ENCODE results near the gene PIN1. TPM values are rescaled to one million over a fixed set of nuclear protein-coding genes. Genes with fewer than 3 reads are reported as not detected.

The PIN1 gene
- total and polyA plus RNA-seq, 2 of the 13 experiments (the other 11 are each of a cell fraction or from before 2014, with no cell fraction given) = 31.9 to 72.0 TPM

GRCh38 chr19:9818734-9819595 lies 16.2 kb upstream of the PIN1 start, which contains the start of gene FBXL12 (continued):
- TF ChIP-seq PCBP2 (optimal IDR thresholded peaks at IDR 0.05; ENCODE audit: low read depth, low read length, poor library complexity, severe bottlenecking) (no peak), ZNF709 (CRISPR knock-in tag; IDR thresholded peaks at IDR 0.05) (peak; percentile 71; the same call in 1 of the 2 replicates), FOXC1 (CRISPR knock-in tag; IDR thresholded peaks at IDR 0.05; ENCODE audit: borderline replicate concordance) (peak; percentile 90; the same call in 1 of the 2 replicates), RORA (CRISPR knock-in tag; IDR thresholded peaks at IDR 0.05) (no peak), SNAPC2 (CRISPR knock-in tag; IDR thresholded peaks at IDR 0.05) (no peak), ZNF572 (CRISPR knock-in tag; IDR thresholded peaks at IDR 0.05) (peak; percentile 69; the same call in 1 of the 2 replicates), HOMEZ (CRISPR knock-in tag; IDR thresholded peaks at IDR 0.05; ENCODE audit: low read depth) (peak; percentile 62; the same call in 1 of the 2 replicates), MEIS1 (CRISPR knock-in tag; IDR thresholded peaks at IDR 0.05; ENCODE audit: borderline replicate concordance) (0 out of 2 replicates have a peak, but pooled peaks have one; percentile 66), ZNF510 (CRISPR knock-in tag; IDR thresholded peaks at IDR 0.05; ENCODE audit: low read depth) (peak; percentile 56; the same call in 1 of the 2 replicates), GTF2F1 (IDR thresholded peaks at IDR 0.05; ENCODE audit: low read length) (no peak), ZFP62 (CRISPR knock-in tag; IDR thresholded peaks at IDR 0.05) (no peak), ATF7 (IDR thresholded peaks at IDR 0.05) (no peak), ATF7 (CRISPR knock-in tag; IDR thresholded peaks at IDR 0.05) (no peak), TFAP4 (IDR thresholded peaks at IDR 0.05; ENCODE audit: borderline replicate concordance, low read depth) (no peak; the same call in 1 of the 2 replicates), KDM5B (CRISPR knock-in tag; IDR thresholded peaks at IDR 0.05; ENCODE audit: borderline replicate concordance) (no peak; the same call in 1 of the 2 replicates), REXO4 (CRISPR knock-in tag; IDR thresholded peaks at IDR 0.05; ENCODE audit: borderline replicate concordance) (no peak), CSRNP2 (CRISPR knock-in tag; conservative IDR thresholded peaks at IDR 0.05; ENCODE audit: low read depth) (no peak)
- TF ChIP-seq, protein P1, sequence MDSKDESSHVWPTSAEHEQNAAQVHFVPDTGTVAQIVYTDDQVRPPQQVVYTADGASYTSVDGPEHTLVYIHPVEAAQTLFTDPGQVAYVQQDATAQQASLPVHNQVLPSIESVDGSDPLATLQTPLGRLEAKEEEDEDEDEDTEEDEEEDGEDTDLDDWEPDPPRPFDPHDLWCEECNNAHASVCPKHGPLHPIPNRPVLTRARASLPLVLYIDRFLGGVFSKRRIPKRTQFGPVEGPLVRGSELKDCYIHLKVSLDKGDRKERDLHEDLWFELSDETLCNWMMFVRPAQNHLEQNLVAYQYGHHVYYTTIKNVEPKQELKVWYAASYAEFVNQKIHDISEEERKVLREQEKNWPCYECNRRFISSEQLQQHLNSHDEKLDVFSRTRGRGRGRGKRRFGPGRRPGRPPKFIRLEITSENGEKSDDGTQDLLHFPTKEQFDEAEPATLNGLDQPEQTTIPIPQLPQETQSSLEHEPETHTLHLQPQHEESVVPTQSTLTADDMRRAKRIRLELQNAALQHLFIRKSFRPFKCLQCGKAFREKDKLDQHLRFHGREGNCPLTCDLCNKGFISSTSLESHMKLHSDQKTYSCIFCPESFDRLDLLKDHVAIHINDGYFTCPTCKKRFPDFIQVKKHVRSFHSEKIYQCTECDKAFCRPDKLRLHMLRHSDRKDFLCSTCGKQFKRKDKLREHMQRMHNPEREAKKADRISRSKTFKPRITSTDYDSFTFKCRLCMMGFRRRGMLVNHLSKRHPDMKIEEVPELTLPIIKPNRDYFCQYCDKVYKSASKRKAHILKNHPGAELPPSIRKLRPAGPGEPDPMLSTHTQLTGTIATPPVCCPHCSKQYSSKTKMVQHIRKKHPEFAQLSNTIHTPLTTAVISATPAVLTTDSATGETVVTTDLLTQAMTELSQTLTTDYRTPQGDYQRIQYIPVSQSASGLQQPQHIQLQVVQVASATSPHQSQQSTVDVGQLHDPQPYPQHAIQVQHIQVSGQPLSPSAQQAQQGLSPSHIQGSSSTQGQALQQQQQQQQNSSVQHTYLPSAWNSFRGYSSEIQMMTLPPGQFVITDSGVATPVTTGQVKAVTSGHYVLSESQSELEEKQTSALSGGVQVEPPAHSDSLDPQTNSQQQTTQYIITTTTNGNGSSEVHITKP (CRISPR knock-in tag; IDR thresholded peaks at IDR 0.05; ENCODE audit: low read depth) = peak; percentile 25; the same call in 1 of the 2 replicates
- TF ChIP-seq, protein P2, sequence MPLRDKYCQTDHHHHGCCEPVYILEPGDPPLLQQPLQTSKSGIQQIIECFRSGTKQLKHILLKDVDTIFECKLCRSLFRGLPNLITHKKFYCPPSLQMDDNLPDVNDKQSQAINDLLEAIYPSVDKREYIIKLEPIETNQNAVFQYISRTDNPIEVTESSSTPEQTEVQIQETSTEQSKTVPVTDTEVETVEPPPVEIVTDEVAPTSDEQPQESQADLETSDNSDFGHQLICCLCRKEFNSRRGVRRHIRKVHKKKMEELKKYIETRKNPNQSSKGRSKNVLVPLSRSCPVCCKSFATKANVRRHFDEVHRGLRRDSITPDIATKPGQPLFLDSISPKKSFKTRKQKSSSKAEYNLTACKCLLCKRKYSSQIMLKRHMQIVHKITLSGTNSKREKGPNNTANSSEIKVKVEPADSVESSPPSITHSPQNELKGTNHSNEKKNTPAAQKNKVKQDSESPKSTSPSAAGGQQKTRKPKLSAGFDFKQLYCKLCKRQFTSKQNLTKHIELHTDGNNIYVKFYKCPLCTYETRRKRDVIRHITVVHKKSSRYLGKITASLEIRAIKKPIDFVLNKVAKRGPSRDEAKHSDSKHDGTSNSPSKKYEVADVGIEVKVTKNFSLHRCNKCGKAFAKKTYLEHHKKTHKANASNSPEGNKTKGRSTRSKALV (CRISPR knock-in tag; IDR thresholded peaks at IDR 0.05) = 0 out of 2 replicates have a peak, but pooled peaks have one; percentile 51
